NB4 (cell line): ENCODE measurements around the gene TUT1.

Source experiments
- DNase-seq: peaks from one replicate; pipeline ENCODE4 v3.0.0; 2010; ENCODE audit warnings: low read depth
- H3K4me3 ChIP-seq: one replicate; pipeline ENCODE4 v1.5.1; 2011; ENCODE audit warnings: mild to moderate bottlenecking, low read depth, low read length, moderate library complexity
- CTCF ChIP-seq: IDR thresholded peaks from one replicate; pipeline ENCODE4 v1.5.1; 2012; ENCODE audit warnings: low read depth, low read length
- MAX ChIP-seq: IDR thresholded peaks from 2 replicates; pipeline ENCODE4 v1.6.1; 2011; ENCODE audit warnings: low read depth, low read length
- MYC ChIP-seq: IDR thresholded peaks from 2 replicates; pipeline ENCODE4 v1.6.1; 2011; ENCODE audit warnings: low read depth, low read length
- POLR2A ChIP-seq: IDR thresholded peaks from 2 replicates; pipeline ENCODE4 v1.6.1; 2011; ENCODE audit warnings: mild to moderate bottlenecking; ENCODE audit not compliant: insufficient read length; ENCODE audit errors: extremely low read depth

TUT1 gene

GRCh38 chr11:62591448-62592145 is at the start of gene TUT1:
Gene TUT1, minus strand, starts transcription at chr11:62591523. Its CDS starts 38 bp downstream, at chr11:62591485.
- DNase-seq = peak; percentile 100
- peak within 1 kb of the TSS; percentile 97 for H3K4me3 ChIP-seq
- TF ChIP-seq POLR2A = peak; percentile 97
- TF ChIP-seq MAX = peak; percentile 92
- TF ChIP-seq MYC = peak; percentile 99
- TF ChIP-seq CTCF = no peak

- DNase-seq = no peak
- TF ChIP-seq POLR2A = no peak
- TF ChIP-seq MYC = no peak
- no peak for TF ChIP-seq CTCF
- TF ChIP-seq MAX = no peak
- H3K4me3 ChIP-seq = no peak overlapping the region
These were observed 41.2 kb upstream of the TUT1 start for GRCh38 chr11:62632492-62632891.

- H3K4me3 ChIP-seq = no peak overlapping the region
- DNase-seq = peak; percentile 46
- TF ChIP-seq MAX (no peak), MYC (no peak), POLR2A (no peak), CTCF (no peak)
These were observed 36.4 kb upstream of the TUT1 start for GRCh38 chr11:62627713-62628112.

GRCh38 chr11:62622476-62623089 is 31.3 kb upstream of the TUT1 start:
- DNase-seq = no peak
- peak overlapping the region; percentile 98 for H3K4me3 ChIP-seq
- no peak for TF ChIP-seq POLR2A
- TF ChIP-seq MAX = no peak
- no peak for TF ChIP-seq CTCF
- no peak for TF ChIP-seq MYC

GRCh38 chr11:62621567-62622470 is 30.5 kb upstream of the TUT1 start, which contains the start of gene B3GAT3:
Gene B3GAT3, minus strand, starts transcription at chr11:62621986. Its CDS starts 39 bp downstream, at chr11:62621947.
- H3K4me3 ChIP-seq = peak within 1 kb of the TSS; percentile 98
- peak; percentile 99 for DNase-seq
- peak; percentile 99 for TF ChIP-seq MAX
- peak; percentile 92 for TF ChIP-seq MYC
- TF ChIP-seq POLR2A = peak; percentile 89
- TF ChIP-seq CTCF = no peak
